SK-N-SH (cell line): ENCODE data around the gene DENND1A. TPM values are rescaled to one million over a fixed set of nuclear protein-coding genes. Genes with fewer than 3 reads are reported as not detected.

ENCODE experiments used
- CTCF ChIA-PET: fragments of 300-600, 350-600 bp; formaldehyde crosslinking; extraction: SDS; loops from one replicate; lab custom pipeline; 2021; lab: Yijun Ruan, JAX
- POLR2A ChIA-PET: fragments of 350-600 bp; sonication (Branson Sonifier 250); formaldehyde crosslinking; extraction: SDS; loops from one replicate; lab custom pipeline; 2020; ENCODE audit warnings: antibody characterized with exemption, inconsistent platforms; lab: Yijun Ruan, JAX
- DNase-seq: peaks from one replicate; pipeline ENCODE4 v3.0.0; 2012
- H2AFZ ChIP-seq: fragments of 200-600 bp; sonication (generic); 2 replicates; pipeline ENCODE4 v1.8.1; 2016; ENCODE audit warnings: antibody characterized with exemption, mild to moderate bottlenecking, low read depth
- H3F3A ChIP-seq: fragments of 200-600 bp; sonication (generic); replicated peaks from 2 replicates; pipeline ENCODE3; 2016; ENCODE audit warnings: antibody characterized with exemption, mild to moderate bottlenecking; ENCODE audit not compliant: insufficient read depth
- H3K27ac ChIP-seq, 2 experiments: fragments of 200-500 bp in 1 of 2; fragments of 200-600 bp in 1 of 2; sonication (Bioruptor generic) in 1 of 2; sonication (generic), shearing (Covaris generic) in 1 of 2; 2 replicates each; pipeline versions ENCODE4 v1.5.1 to v1.6.1; 2014 to 2016; ENCODE audit warnings: low read depth in 2 of 2, inconsistent platforms in 1 of 2, low read length in 1 of 2, mild to moderate bottlenecking in 1 of 2, mixed read lengths in 1 of 2
- H3K27me3 ChIP-seq: fragments of 200-600 bp; sonication (generic), shearing (Covaris generic); 2 replicates; pipeline ENCODE4 v1.6.1; 2016; ENCODE audit warnings: mixed run types; ENCODE audit not compliant: insufficient read depth
- H3K36me3 ChIP-seq, 2 experiments: fragments of 200-500 bp in 1 of 2; fragments of 200-600 bp in 1 of 2; sonication (Bioruptor generic) in 1 of 2; sonication (generic) in 1 of 2; replicated peaks in 1 of 2; 2 replicates each; pipeline versions ENCODE3 to v1.5.1; 2014 to 2016; ENCODE audit warnings: low read length in 1 of 2, mild to moderate bottlenecking in 1 of 2; ENCODE audit not compliant: insufficient read depth in 2 of 2, control insufficient read depth in 1 of 2
- H3K4me1 ChIP-seq, 2 experiments: fragments of 200-500 bp in 1 of 2; fragments of 200-600 bp in 1 of 2; sonication (Bioruptor generic) in 1 of 2; sonication (generic), shearing (Covaris generic) in 1 of 2; 2 replicates each; pipeline versions ENCODE4 v1.5.1 to v1.6.1; 2014 to 2016; ENCODE audit warnings: low read depth in 1 of 2, low read length in 1 of 2, mixed run types in 1 of 2; ENCODE audit not compliant: insufficient read depth in 2 of 2, control insufficient read depth in 1 of 2
- H3K4me2 ChIP-seq: fragments of 200-600 bp; sonication (generic), shearing (Covaris generic); 2 replicates; pipeline ENCODE4 v1.6.1; 2017; ENCODE audit warnings: mixed run types
- H3K4me3 ChIP-seq, 2 experiments: fragments of 200-500 bp in 1 of 2; fragments of 200-600 bp in 1 of 2; sonication (Bioruptor generic) in 1 of 2; sonication (generic), shearing (Covaris generic) in 1 of 2; 2 replicates each; pipeline versions ENCODE4 v1.5.1 to v1.8.1; 2014 to 2016; ENCODE audit warnings: low read depth in 2 of 2, inconsistent platforms in 1 of 2, low read length in 1 of 2, mild to moderate bottlenecking in 1 of 2, mixed read lengths in 1 of 2, moderate library complexity in 1 of 2
- H3K79me2 ChIP-seq: fragments of 200-600 bp; sonication (generic); 2 replicates; pipeline ENCODE4 v1.8.1; 2017; ENCODE audit warnings: mild to moderate bottlenecking; ENCODE audit not compliant: insufficient read depth
- H3K9ac ChIP-seq: fragments of 200-600 bp; sonication (generic); 2 replicates; pipeline ENCODE4 v1.6.1; 2017; ENCODE audit warnings: mixed run types
- H3K9me2 ChIP-seq: fragments of 200-600 bp; sonication (generic); 2 replicates; pipeline ENCODE4 v1.6.1; 2017; ENCODE audit warnings: mixed run types
- H3K9me3 ChIP-seq: fragments of 200-600 bp; sonication (generic); 2 replicates; pipeline ENCODE4 v1.6.1; 2017; ENCODE audit warnings: mixed run types, mild to moderate bottlenecking, moderate library complexity
- H4K20me1 ChIP-seq: fragments of 200-600 bp; sonication (generic); 2 replicates; pipeline ENCODE4 v1.6.1; 2017; ENCODE audit warnings: mild to moderate bottlenecking, mixed run types; ENCODE audit not compliant: insufficient read depth
- CHD2 ChIP-seq: fragments of 150-350 bp; IDR thresholded peaks from 2 replicates; pipeline ENCODE4 v1.6.1; 2018; ENCODE audit warnings: low read length; ENCODE audit not compliant: partially characterized antibody
- EP300 ChIP-seq, 2 experiments: IDR thresholded peaks; 2 replicates each; pipeline versions ENCODE4 v1.4.0 to v1.6.1; 2012; ENCODE audit warnings: borderline replicate concordance in 1 of 2, low read depth in 1 of 2, low read length in 1 of 2
- EZH2phosphoT487 ChIP-seq: fragments of 200-600 bp; sonication (generic); IDR thresholded peaks from 2 replicates; pipeline ENCODE4 v1.6.1; 2017; ENCODE audit warnings: low read depth, mixed run types, mild to moderate bottlenecking, antibody characterized with exemption, moderate library complexity, borderline replicate concordance
- FOSL2 ChIP-seq: IDR thresholded peaks from 2 replicates; pipeline ENCODE4 v1.4.0; 2012; ENCODE audit warnings: low read depth, mild to moderate bottlenecking, moderate library complexity, borderline replicate concordance
- GATA2 ChIP-seq: sonication (generic); formaldehyde crosslinking; IDR thresholded peaks from 2 replicates; pipeline ENCODE4 v1.5.0; 2020; ENCODE audit warnings: mild to moderate bottlenecking, missing genetic modification reagents
- IRF3 ChIP-seq: fragments of 150-350 bp; IDR thresholded peaks from 2 replicates; pipeline ENCODE4 v1.6.1; 2016; ENCODE audit warnings: mild to moderate bottlenecking, low read depth, low read length
- MXI1 ChIP-seq: IDR thresholded peaks from 2 replicates; pipeline ENCODE4 v1.6.1; 2012; ENCODE audit warnings: mild to moderate bottlenecking, low read depth, low read length, improper control_type of control experiment
- RAD21 ChIP-seq: IDR thresholded peaks from 2 replicates; pipeline ENCODE4 v1.6.1; 2012; ENCODE audit warnings: mild to moderate bottlenecking, low read length
- SMC3 ChIP-seq: IDR thresholded peaks from 2 replicates; pipeline ENCODE4 v1.6.1; 2012; ENCODE audit warnings: low read depth, low read length, improper control_type of control experiment
- ZBTB33 ChIP-seq: IDR thresholded peaks from 2 replicates; pipeline ENCODE4 v1.4.0; 2012; ENCODE audit warnings: low read depth, borderline replicate concordance
- WGBS: methylation state at CpG from one replicate; pipeline ENCODE4 v1.1.6; 2017; ENCODE audit warnings: low lambda C conversion rate; 5-methylcytosine and 5-hydroxymethylcytosine counted together
- polyA plus RNA-seq, 3 experiments: library from polyadenylated mRNA; depleted of rRNA; stranded (reverse); fragments of >200 nt; gene quantifications; 2 replicates each; pipeline ENCODE4 v1.2.3, GENCODE V29; 2012
- TF ChIP-seq, protein P1 (sequence below): fragments of 200-600 bp; sonication (generic); IDR thresholded peaks from 2 replicates; pipeline ENCODE4 v1.6.1; 2017; ENCODE audit warnings: antibody characterized with exemption, mild to moderate bottlenecking, moderate library complexity
- TF ChIP-seq, protein P2 (sequence below): fragments of 150-350 bp; IDR thresholded peaks from 2 replicates; pipeline ENCODE4 v1.6.1; 2017; ENCODE audit warnings: antibody characterized with exemption, low read length, low read depth, borderline replicate concordance

Gene DENND1A
- polyA plus RNA-seq, 1 of the 3 experiments (the other 2 are of a cell fraction): 25.4 TPM

DNA sequence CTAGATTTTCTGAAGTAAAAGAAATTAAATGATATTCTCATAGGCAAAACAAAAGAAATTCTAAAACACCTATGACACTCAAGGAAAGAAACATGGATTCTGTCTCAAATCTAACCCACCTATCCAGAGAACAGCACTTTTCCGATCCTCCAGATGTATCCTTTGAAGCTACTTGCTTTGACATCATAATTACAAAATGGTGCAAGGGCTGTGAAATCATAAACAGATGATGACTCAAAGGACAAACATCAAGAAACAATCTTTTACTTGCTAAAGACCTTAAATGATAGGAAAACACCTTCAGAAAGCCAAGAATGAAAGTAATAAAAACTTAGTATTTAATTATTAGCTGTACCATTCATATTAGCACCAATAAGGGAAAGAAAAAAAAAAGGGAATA lies 202.6 kb downstream of the DENND1A start (continued):
- TF ChIP-seq, protein P1, sequence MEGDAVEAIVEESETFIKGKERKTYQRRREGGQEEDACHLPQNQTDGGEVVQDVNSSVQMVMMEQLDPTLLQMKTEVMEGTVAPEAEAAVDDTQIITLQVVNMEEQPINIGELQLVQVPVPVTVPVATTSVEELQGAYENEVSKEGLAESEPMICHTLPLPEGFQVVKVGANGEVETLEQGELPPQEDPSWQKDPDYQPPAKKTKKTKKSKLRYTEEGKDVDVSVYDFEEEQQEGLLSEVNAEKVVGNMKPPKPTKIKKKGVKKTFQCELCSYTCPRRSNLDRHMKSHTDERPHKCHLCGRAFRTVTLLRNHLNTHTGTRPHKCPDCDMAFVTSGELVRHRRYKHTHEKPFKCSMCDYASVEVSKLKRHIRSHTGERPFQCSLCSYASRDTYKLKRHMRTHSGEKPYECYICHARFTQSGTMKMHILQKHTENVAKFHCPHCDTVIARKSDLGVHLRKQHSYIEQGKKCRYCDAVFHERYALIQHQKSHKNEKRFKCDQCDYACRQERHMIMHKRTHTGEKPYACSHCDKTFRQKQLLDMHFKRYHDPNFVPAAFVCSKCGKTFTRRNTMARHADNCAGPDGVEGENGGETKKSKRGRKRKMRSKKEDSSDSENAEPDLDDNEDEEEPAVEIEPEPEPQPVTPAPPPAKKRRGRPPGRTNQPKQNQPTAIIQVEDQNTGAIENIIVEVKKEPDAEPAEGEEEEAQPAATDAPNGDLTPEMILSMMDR: no peak

- peak; percentile 53 for DNase-seq
- H3K9ac ChIP-seq: no peak overlapping the region
- H3K27me3 ChIP-seq: no peaks in the 10 kb centered on the region
- H3K36me3 ChIP-seq: no peaks in the 10 kb centered on the region
- H2AFZ ChIP-seq: no peak overlapping the region
- WGBS: 75% methylated on average over 8 of the region's 8 CpGs
- no peaks in the 10 kb centered on the region for H3K79me2 ChIP-seq
- H3K27ac ChIP-seq: peak overlapping the region in 1 of 2 experiments; percentile 17; a peak in 2 of 4 replicates
- no peak overlapping the region for H3K4me2 ChIP-seq
- no peaks in the 10 kb centered on the region for H3K9me2 ChIP-seq
- peaks cover 0 to 7% of the 10 kb centered on the region in 2 experiments; a peak in 2 of 4 replicates for H3K4me1 ChIP-seq
- CTCF ChIA-PET: interaction anchor here (1.6 to 2.1 kb wide), 2 partner anchors 14 to 181 kb away, joined by 5 to 8 read pairs; no protein-coding TSS in a partner anchor
- no peaks in the 10 kb centered on the region for H3F3A ChIP-seq
- H4K20me1 ChIP-seq: no peaks in the 10 kb centered on the region
- no peaks in the 10 kb centered on the region for H3K9me3 ChIP-seq
- POLR2A ChIA-PET: no interaction called here
- no peak overlapping the region for H3K4me3 ChIP-seq
- TF ChIP-seq EZH2phosphoT487: no peak
- peak; percentile 37 for TF ChIP-seq RAD21
- no peak for TF ChIP-seq IRF3
- no peak for TF ChIP-seq FOSL2
- no peak for TF ChIP-seq ZBTB33
- 0 out of 2 replicates have a peak, but pooled peaks have one; percentile 9 for TF ChIP-seq GATA2 (CRISPR knock-in tag)
- peak; percentile 52; the same call in 1 of the 2 replicates for TF ChIP-seq MXI1
- peak in 1 of 2 experiments; percentile 52; a peak in 1 of 4 replicates for TF ChIP-seq EP300 (IDR thresholded peaks at IDR 0.05; ENCODE audit: borderline replicate concordance in 1 of 2, low read depth in 1 of 2, low read length in 1 of 2)
- TF ChIP-seq SMC3: peak; percentile 14; the same call in 1 of the 2 replicates
- TF ChIP-seq, protein P2, sequence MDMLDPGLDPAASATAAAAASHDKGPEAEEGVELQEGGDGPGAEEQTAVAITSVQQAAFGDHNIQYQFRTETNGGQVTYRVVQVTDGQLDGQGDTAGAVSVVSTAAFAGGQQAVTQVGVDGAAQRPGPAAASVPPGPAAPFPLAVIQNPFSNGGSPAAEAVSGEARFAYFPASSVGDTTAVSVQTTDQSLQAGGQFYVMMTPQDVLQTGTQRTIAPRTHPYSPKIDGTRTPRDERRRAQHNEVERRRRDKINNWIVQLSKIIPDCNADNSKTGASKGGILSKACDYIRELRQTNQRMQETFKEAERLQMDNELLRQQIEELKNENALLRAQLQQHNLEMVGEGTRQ: no peak
- peak; percentile 52 for TF ChIP-seq CHD2
These were observed 204.5 kb downstream of the DENND1A start for GRCh38 chr9:123725389-123725788.
